ENCODE data around the gene ANKRD35.

ANKRD35 gene

DNA sequence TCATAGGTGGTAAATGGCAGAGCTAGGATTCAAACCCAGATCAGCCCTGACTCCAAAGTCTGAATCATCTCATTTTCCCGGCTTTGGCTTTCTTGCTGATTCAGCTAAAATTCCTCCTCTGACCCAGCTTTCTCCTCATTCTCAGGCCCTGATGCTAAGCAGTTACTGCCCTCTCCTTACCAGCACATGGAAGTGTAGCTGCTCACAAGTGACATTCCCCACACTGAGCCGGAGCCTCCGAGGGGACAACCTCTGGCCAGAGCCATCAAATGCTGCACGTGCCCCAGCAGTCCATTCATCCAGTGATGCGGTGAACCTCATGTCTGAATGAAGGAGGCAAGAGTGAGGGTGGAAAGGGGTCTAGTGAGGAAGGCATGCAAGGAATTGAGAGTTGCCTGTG is 13.1 kb upstream of the ANKRD35 start:
- H3K4me1 ChIP-seq, result no peaks in the 10 kb centered on the region
- H3K27ac ChIP-seq, result no peak overlapping the region
- H3K4me3 ChIP-seq, result no peak overlapping the region

DNA sequence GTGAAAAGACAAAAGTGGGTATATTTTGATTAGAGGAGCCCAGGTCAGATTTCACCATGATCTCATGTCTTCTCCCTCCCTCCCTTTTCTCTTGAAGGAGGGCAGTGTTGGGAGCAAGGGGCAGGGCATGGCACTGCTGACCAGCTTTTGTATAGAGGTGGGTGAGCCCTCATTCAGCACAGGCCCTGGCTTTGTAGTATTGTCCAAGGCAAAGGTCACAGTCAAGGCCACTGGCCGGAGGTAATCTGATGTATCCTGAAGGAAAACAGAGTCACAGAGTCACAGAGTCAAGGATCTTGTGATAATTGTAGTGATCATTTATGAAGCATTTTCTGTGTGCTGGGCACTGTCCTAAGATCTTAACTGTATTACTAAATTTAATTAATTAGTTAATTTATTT is 12.3 kb upstream of the ANKRD35 start:
- H3K4me1 ChIP-seq, result no peaks in the 10 kb centered on the region
- H4K20me1 ChIP-seq, result no peaks in the 10 kb centered on the region
- no peak overlapping the region for H3K4me3 ChIP-seq
- no peak for TF ChIP-seq Cebpa-rat (IDR thresholded peaks at IDR 0.05)
- no peaks in the 10 kb centered on the region for H3K36me3 ChIP-seq
- H3K27ac ChIP-seq, result no peak overlapping the region
- no peak overlapping the region for H3K4me2 ChIP-seq
- no peak overlapping the region for H3K9ac ChIP-seq
- H3K27me3 ChIP-seq, result no peaks in the 10 kb centered on the region
- H3K9me3 ChIP-seq, result no peaks in the 10 kb centered on the region

More for the DNA sequence above, 13.1 kb upstream of the ANKRD35 start:
- no peaks in the 10 kb centered on the region for H4K20me1 ChIP-seq
- no peaks in the 10 kb centered on the region for H3K36me3 ChIP-seq
- no peaks in the 10 kb centered on the region for H3K9me3 ChIP-seq
- no peak for TF ChIP-seq Cebpa-rat (IDR thresholded peaks at IDR 0.05)
- H3K4me2 ChIP-seq, result no peak overlapping the region
- no peak overlapping the region for H3K9ac ChIP-seq
- H3K27me3 ChIP-seq, result no peaks in the 10 kb centered on the region

DNA sequence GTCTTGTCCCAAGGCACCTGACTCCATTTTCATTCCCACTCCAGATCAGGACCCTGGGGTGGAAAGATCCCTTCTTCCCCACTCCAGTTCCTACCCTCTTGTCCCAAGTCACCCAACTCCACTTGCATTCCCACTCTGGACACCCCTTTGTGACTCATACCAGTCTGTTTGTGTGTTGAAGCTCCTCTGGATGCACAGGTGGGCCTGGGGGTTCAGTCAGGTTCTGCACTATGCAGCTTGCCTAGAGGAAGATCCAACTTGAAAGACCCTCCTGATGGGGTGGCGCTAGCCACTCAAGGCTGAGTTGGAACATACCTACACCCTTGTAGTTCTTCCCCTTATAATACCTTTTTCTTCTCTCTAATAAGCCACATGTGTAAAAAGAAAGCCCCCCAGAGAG is 9.8 kb upstream of the ANKRD35 start:
- TF ChIP-seq Cebpa-rat (IDR thresholded peaks at IDR 0.05), result no peak
- Histone ChIP-seq H3K36me3 (no peaks in the 10 kb centered on the region), H3K9ac (no peak overlapping the region), H3K4me3 (no peak overlapping the region), H4K20me1 (no peaks in the 10 kb centered on the region), H3K4me2 (no peak overlapping the region), H3K27ac (no peak overlapping the region), H3K27me3 (no peaks in the 10 kb centered on the region), H3K9me3 (no peaks in the 10 kb centered on the region), H3K4me1 (peaks cover 10% of the 10 kb centered on the region)

DNA sequence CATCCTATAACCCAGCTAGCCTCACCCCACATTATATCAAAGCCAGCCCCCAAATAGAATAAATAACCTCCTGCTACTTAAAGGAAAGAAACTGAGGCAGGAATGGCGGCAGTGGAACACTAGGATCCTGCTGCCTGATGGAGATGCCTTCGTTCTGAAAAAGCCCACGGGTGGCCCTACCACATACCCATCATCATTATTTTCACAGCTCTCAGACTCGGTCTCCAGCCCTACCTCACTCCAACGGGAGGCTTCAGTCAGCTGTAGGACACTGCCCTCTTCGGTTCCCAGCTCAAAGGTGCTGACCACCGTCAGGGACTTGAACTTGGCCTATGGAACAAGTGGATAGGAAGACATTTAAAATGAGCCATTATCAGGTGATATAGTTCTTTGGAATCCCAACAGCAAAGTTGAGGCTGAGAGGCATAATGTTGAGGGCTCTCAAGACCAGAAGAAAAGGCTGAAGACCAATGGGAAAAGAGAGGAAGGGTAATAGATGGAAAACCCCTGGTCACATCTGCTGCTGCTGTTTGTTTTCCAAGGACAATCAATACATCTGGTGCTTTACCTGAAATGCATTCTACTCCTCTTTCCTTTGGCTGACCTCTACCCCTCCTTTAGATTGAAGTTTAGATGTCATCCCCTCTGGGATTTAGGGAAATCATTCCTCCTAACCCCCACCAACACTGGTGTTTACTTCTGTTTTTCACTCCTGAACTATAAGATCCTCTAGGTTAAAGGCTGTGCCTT is 7.8 kb upstream of the ANKRD35 start:
- H3K9me3 ChIP-seq, result no peaks in the 10 kb centered on the region
- no peak overlapping the region for H3K9ac ChIP-seq
- no peak overlapping the region for H3K4me3 ChIP-seq
- H3K4me2 ChIP-seq, result no peak overlapping the region
- H4K20me1 ChIP-seq, result no peaks in the 10 kb centered on the region
- peaks cover 10% of the 10 kb centered on the region for H3K4me1 ChIP-seq
- no peaks in the 10 kb centered on the region for H3K36me3 ChIP-seq
- no peak for TF ChIP-seq Cebpa-rat (IDR thresholded peaks at IDR 0.05)
- H3K27me3 ChIP-seq, result no peaks in the 10 kb centered on the region
- no peak overlapping the region for H3K27ac ChIP-seq

DNA sequence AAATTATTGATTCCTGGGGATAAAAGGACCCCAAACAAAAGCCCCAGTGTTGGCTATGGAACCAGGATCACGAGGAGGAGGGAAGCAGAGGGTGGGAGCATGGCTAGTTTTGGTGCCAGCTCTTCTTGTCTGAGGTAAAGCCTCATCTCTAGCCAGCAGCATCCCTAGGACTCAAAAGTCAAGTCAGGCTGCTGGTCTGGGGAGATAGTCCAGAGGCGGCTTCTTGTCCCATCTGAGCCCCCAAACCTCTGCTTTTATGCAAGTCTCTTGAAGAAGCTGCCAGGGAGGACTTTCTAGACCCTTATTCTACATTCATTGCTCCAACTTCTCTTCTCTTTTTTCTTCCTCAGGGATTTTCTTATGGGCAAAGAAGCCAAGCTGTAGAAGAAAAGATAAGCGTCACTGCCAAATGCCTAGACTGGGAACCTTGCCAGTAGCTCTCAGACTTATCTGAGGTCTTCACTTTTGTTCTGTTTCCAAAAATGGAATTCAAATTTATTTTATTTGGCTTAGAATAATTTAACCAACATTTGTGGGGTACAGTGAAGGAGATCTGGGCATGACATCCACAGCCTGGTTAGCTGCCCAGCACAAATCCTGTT is 6.9 kb upstream of the ANKRD35 start:
- peak overlapping the region; percentile 32; the same call in 1 of the 2 replicates for H3K4me2 ChIP-seq
- H4K20me1 ChIP-seq, result no peaks in the 10 kb centered on the region
- H3K4me1 ChIP-seq, result peaks cover 10% of the 10 kb centered on the region
- no peak overlapping the region for H3K4me3 ChIP-seq
- no peaks in the 10 kb centered on the region for H3K36me3 ChIP-seq
- no peak for TF ChIP-seq Cebpa-rat (IDR thresholded peaks at IDR 0.05)
- no peak overlapping the region for H3K27ac ChIP-seq
- H3K27me3 ChIP-seq, result no peaks in the 10 kb centered on the region
- no peaks in the 10 kb centered on the region for H3K9me3 ChIP-seq
- 0 out of 2 replicates have a peak overlapping the region, but pooled peaks have one; percentile 35 for H3K9ac ChIP-seq

DNA sequence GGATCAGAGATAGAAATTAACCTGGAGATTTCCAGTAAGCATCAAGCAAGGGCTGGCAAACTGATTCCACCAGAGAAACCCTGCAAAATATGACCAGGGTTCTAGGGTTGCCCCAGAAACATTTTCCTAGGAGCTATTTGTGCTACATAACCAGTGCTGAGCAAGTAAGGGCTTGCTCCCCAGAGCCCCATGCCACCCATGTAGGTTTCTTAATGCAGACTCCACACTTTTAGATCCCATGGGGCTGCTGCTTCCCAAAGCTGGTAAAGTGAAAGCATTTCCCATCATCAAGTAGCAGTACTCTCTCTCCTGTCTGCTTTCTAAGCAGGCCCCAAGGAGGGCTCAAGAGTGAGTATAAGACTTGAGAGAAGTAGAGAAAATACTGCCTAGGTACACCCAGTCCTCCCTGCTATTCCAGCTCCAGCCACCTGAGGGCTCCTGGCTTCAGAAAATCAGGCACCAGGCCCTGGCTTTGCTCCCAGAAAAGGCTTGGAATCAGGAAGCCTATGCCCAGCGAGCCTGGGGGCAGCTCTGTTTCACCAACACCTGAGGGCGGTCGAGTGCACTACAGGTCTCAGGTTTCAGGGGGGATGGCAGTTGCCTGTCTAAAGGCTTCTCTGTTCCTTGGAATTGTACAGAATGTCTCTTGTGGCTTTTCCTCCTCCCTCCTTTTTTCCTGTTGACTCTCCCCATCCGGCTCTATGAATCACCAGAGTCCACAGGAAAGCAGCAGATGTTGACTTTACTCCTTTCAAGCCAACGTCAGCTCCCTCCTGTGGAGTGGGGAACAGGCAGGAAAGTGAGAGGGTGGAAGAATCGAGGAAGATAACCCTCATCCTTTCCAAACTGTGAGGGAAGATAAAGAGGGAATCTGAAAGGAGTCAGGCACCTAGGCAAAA is 6.2 kb upstream of the ANKRD35 start:
- Histone ChIP-seq H3K9me3 (no peaks in the 10 kb centered on the region), H3K4me1 (peaks cover 10% of the 10 kb centered on the region), H3K4me2 (peak overlapping the region; percentile 32), H3K9ac (0 out of 2 replicates have a peak overlapping the region, but pooled peaks have one; percentile 35), H3K27me3 (no peaks in the 10 kb centered on the region), H3K4me3 (no peak overlapping the region), H3K27ac (no peak overlapping the region), H3K36me3 (no peaks in the 10 kb centered on the region), H4K20me1 (no peaks in the 10 kb centered on the region)
- TF ChIP-seq Cebpa-rat (IDR thresholded peaks at IDR 0.05), result no peak

DNA sequence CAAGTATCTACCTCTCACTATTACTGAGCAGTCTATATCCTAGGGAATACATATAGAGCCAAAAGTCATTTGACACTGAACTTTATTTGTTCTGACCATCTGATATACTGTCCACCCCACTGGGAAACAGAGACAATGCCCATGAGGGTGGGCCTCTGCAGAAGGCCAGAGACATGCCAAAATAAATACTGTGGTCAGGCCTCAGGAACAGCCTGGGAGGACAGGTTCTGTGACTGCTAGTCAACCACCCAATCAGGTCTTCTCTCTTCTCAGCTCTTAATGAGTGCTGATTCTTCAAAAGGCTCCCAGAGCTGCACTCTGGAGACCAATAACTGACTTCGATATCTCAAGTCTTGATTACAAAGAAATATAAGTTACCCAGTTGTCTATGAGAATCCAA is 5.5 kb upstream of the ANKRD35 start:
- TF ChIP-seq Cebpa-rat (IDR thresholded peaks at IDR 0.05), result no peak
- Histone ChIP-seq H3K9ac (no peak overlapping the region), H3K4me1 (peaks cover 10% of the 10 kb centered on the region), H3K36me3 (no peaks in the 10 kb centered on the region), H3K9me3 (no peaks in the 10 kb centered on the region), H3K4me2 (no peak overlapping the region), H3K4me3 (no peak overlapping the region), H3K27ac (no peak overlapping the region), H3K27me3 (no peaks in the 10 kb centered on the region), H4K20me1 (no peaks in the 10 kb centered on the region)

DNA sequence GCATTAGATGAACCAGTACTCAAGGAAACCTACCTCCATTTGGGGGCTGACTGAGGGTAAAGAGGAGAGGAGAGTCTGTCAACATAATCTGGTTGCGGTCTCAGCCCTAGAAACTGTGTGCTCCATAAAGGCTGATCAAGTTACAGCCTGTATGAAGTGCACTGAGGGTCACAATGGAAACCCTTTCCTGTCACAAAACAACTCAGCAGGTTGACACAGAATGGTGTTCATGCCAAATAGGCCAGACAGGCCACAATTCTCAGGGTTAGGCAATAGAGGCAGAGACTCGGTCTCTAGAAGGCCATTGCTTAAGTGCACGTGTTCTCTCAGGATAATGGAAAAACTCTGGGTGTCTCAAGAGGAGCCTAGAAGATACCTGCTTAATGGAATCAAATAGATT is 4.1 kb upstream of the ANKRD35 start:
- H3K4me3 ChIP-seq, result no peak overlapping the region
- H3K27ac ChIP-seq, result no peak overlapping the region
- no peak overlapping the region for H3K4me2 ChIP-seq
- H3K27me3 ChIP-seq, result peaks cover 8% of the 10 kb centered on the region
- H3K4me1 ChIP-seq, result peaks cover 18% of the 10 kb centered on the region
- no peaks in the 10 kb centered on the region for H3K36me3 ChIP-seq
- no peaks in the 10 kb centered on the region for H4K20me1 ChIP-seq
- H3K9ac ChIP-seq, result no peak overlapping the region
- H3K9me3 ChIP-seq, result no peaks in the 10 kb centered on the region
- TF ChIP-seq Cebpa-rat (IDR thresholded peaks at IDR 0.05), result no peak

- no peak overlapping the region for H3K27ac ChIP-seq
- no peaks in the 10 kb centered on the region for H3K9me3 ChIP-seq
- peaks cover 9% of the 10 kb centered on the region for H3K27me3 ChIP-seq
- H3K9ac ChIP-seq, result no peak overlapping the region
- no peak overlapping the region for H3K4me2 ChIP-seq
- H3K4me1 ChIP-seq, result peaks cover 18% of the 10 kb centered on the region
- no peak overlapping the region for H3K4me3 ChIP-seq
- no peaks in the 10 kb centered on the region for H4K20me1 ChIP-seq
- H3K36me3 ChIP-seq, result no peaks in the 10 kb centered on the region
- TF ChIP-seq Cebpa-rat (IDR thresholded peaks at IDR 0.05), result no peak
Measured at GRCh38 chr1:145887631-145888030, 2.0 kb upstream of the ANKRD35 start.

- H3K4me2 ChIP-seq, result no peak overlapping the region
- no peak for TF ChIP-seq Cebpa-rat (IDR thresholded peaks at IDR 0.05)
- no peak overlapping the region for H3K4me3 ChIP-seq
- no peaks in the 10 kb centered on the region for H4K20me1 ChIP-seq
- H3K27me3 ChIP-seq, result peaks cover 9% of the 10 kb centered on the region
- H3K9me3 ChIP-seq, result no peaks in the 10 kb centered on the region
- H3K4me1 ChIP-seq, result peaks cover 12% of the 10 kb centered on the region
- H3K36me3 ChIP-seq, result no peaks in the 10 kb centered on the region
- no peak overlapping the region for H3K27ac ChIP-seq
- H3K9ac ChIP-seq, result no peak overlapping the region
Measured at GRCh38 chr1:145886816-145887215, 1.1 kb upstream of the ANKRD35 start.

Measured in BLaER1 (cell line).